Measurements from ENCODE around the gene ACTL8.

DNA sequence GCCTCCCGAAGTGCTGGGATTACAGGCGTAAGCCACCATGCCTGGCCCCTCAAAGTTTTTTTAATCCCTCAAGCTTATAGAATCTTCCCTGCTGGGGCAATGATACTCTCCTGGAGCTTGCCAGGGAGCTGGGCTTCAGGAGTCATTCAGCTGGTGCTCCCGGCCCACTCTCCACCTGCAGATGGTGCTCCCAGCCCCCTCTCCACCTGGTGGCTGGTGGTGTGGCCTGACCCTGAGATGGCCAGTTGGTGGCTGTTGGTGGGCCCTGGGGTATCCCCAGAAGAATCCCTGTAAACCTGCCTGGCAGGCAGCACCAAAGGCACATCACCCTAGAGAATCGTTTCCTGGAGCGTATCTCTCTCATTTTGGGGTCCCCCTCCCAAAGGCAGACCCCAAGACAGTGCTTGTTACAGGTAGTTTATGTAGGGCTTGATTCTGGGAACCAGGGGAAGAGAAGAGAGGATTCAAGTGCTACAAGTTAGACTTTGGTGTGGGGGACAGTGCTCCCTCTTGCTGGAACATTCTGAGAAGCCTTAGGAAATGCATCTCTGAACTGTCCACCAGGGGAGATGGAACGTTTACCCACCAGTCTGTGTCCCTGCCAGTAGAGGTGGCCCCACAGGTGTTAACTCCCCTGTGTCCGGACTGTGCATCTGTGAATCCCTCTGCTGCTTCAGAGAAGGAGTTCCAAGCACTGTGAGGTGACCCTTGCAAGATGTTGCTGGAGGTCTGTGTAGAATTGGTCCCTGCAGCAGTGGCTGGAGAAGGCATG, 29.1 kb upstream of the ACTL8 start:
- TF ChIP-seq, protein P1, sequence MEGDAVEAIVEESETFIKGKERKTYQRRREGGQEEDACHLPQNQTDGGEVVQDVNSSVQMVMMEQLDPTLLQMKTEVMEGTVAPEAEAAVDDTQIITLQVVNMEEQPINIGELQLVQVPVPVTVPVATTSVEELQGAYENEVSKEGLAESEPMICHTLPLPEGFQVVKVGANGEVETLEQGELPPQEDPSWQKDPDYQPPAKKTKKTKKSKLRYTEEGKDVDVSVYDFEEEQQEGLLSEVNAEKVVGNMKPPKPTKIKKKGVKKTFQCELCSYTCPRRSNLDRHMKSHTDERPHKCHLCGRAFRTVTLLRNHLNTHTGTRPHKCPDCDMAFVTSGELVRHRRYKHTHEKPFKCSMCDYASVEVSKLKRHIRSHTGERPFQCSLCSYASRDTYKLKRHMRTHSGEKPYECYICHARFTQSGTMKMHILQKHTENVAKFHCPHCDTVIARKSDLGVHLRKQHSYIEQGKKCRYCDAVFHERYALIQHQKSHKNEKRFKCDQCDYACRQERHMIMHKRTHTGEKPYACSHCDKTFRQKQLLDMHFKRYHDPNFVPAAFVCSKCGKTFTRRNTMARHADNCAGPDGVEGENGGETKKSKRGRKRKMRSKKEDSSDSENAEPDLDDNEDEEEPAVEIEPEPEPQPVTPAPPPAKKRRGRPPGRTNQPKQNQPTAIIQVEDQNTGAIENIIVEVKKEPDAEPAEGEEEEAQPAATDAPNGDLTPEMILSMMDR (IDR thresholded peaks at IDR 0.05): no peak
- TF ChIP-seq EP300 (IDR thresholded peaks at IDR 0.05): no peak
- TF ChIP-seq POLR2A (IDR thresholded peaks at IDR 0.05): no peak

Measured in ovary (tissue), 3 donors.